ENCODE data around the gene CLCN3. TPM values are rescaled to one million over a fixed set of nuclear protein-coding genes. Genes with fewer than 3 reads are reported as not detected.

Gene CLCN3
- total RNA-seq, 3 donors from 2014 or later: 68.2 to 127 (median 125) TPM

DNA sequence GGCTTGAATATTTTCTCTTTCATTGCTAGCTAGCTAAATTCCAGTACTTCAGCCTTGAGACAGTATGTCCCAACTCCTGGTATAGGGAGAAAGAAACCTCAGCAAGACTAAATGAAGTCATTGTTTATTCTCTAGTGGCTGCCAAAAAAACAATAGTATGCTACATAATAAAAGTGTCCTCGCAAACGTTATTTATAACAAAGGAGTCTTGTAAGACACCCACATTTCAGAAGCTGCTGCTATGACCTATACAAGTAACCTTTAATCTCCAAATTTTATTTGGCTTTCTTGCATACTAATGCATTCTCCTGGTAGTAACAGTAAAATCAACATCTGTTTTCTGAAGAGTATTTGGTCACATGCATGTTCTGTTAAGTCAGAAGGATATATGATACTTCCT is 36.8 kb upstream of the CLCN3 start:
- no peak for TF ChIP-seq CTCF (IDR thresholded peaks at IDR 0.05)
- no peak for ATAC-seq
- Histone ChIP-seq H3K9me3 (no peaks in the 10 kb centered on the region), H3K4me3 (no peak overlapping the region), H3K4me1 (ENCODE audit: low read depth) (no peaks in the 10 kb centered on the region), H3K36me3 (ENCODE audit: low read depth) (no peaks in the 10 kb centered on the region)
- DNase-seq: no peak
- intact Hi-C loops (cut with DNase I, micrococcal nuclease): no loop called here

DNA sequence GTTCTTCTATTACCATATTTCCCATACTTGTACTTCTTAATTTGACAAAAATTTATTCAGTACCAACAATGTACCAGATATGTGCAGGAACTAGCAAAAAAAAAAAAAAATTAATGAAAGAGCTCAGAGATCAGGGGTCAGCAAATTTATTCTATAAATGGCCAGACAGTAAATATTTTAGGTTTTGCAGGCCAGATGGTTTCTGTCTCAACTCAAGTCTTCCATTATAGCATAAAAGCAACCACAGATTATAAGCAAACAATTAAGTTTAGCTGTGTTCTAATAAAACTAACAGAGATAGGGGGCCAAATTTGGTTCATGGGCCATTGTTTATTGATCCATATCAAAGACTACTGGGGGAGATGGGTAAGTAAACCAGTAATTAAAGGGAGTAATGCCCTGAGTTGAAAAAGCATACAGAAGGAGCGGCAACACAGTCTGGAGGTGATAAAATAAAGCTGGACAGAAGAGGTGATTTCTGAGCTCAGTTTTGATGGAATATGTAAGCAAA is 27.3 kb upstream of the CLCN3 start:
- TF ChIP-seq CTCF (IDR thresholded peaks at IDR 0.05): no peak
- DNase-seq: no peak
- H3K4me1 ChIP-seq (ENCODE audit: low read depth): no peaks in the 10 kb centered on the region
- no peaks in the 10 kb centered on the region for H3K9me3 ChIP-seq
- ATAC-seq: no peak
- H3K4me3 ChIP-seq: no peak overlapping the region
- H3K36me3 ChIP-seq (ENCODE audit: low read depth): no peaks in the 10 kb centered on the region
- intact Hi-C loops (cut with DNase I, micrococcal nuclease): no loop called here

GRCh38 chr4:169594560-169595195 is 25.7 kb upstream of the CLCN3 start:
- intact Hi-C loops (cut with DNase I, micrococcal nuclease): no loop called here
- DNase-seq: no peak
- no peaks in the 10 kb centered on the region for H3K4me1 ChIP-seq (ENCODE audit: low read depth)
- no peak for ATAC-seq
- no peak overlapping the region for H3K4me3 ChIP-seq
- no peaks in the 10 kb centered on the region for H3K9me3 ChIP-seq
- no peak for TF ChIP-seq CTCF (IDR thresholded peaks at IDR 0.05)
- H3K36me3 ChIP-seq (ENCODE audit: low read depth): no peaks in the 10 kb centered on the region

GRCh38 chr4:169601016-169601771 is 19.2 kb upstream of the CLCN3 start:
- intact Hi-C loops (cut with DNase I, micrococcal nuclease): no loop called here
- Histone ChIP-seq H3K4me1 (ENCODE audit: low read depth) (no peaks in the 10 kb centered on the region), H3K36me3 (ENCODE audit: low read depth) (no peaks in the 10 kb centered on the region), H3K4me3 (no peak overlapping the region), H3K9me3 (no peaks in the 10 kb centered on the region)
- DNase-seq: no peak
- no peak for TF ChIP-seq CTCF (IDR thresholded peaks at IDR 0.05)
- ATAC-seq: no peak

GRCh38 chr4:169603312-169603711 is 17.1 kb upstream of the CLCN3 start:
- H3K9me3 ChIP-seq: no peaks in the 10 kb centered on the region
- TF ChIP-seq CTCF (IDR thresholded peaks at IDR 0.05): no peak
- H3K4me3 ChIP-seq: no peak overlapping the region
- ATAC-seq (no peak), DNase-seq (no peak)
- intact Hi-C loops (cut with DNase I, micrococcal nuclease): no loop called here
- no peaks in the 10 kb centered on the region for H3K4me1 ChIP-seq (ENCODE audit: low read depth)
- no peaks in the 10 kb centered on the region for H3K36me3 ChIP-seq (ENCODE audit: low read depth)
